GM18498 (cell line): Measurements from ENCODE around the gene DTL.
A peak's percentile ranks its signal among the peaks of the same experiment; 100 is the strongest.
"Not testable (repeated sequence)": the region's sequence is repeated elsewhere in the genome, so short reads cannot be mapped to it uniquely, and the experiment has no call there.

ENCODE experiments used
- ATAC-seq: cut with Tn5 transposase; IDR thresholded peaks from one replicate; pipeline ENCODE4 v1.9.1; 2021; ENCODE audit warnings: mild to moderate bottlenecking, moderate library complexity; ENCODE audit not compliant: unreplicated experiment

The DTL gene

GRCh38 chr1:212035123-212035834 lies at the start of gene DTL, which contains the start of gene INTS7:
DTL (plus strand) TSS chr1:212035748; CDS start chr1:212035891, 143 bp downstream.
INTS7 (minus strand) TSS chr1:212035557; CDS start chr1:212035437, 120 bp downstream.
- ATAC-seq, result peak; percentile 78

GRCh38 chr1:211986628-211987254 lies 48.8 kb upstream of the DTL start:
- ATAC-seq, result no peak

- no peak for ATAC-seq
Measured at GRCh38 chr1:211991695-211992094, 43.9 kb upstream of the DTL start.

- not testable (repeated sequence) for ATAC-seq
Measured at GRCh38 chr1:211997426-211997825, 38.1 kb upstream of the DTL start.

- no peak for ATAC-seq
Measured at GRCh38 chr1:212002536-212002935, 33.0 kb upstream of the DTL start.

- no peak for ATAC-seq
Measured at GRCh38 chr1:212004895-212005608, 30.5 kb upstream of the DTL start.

- no peak for ATAC-seq
Measured at GRCh38 chr1:212007178-212007577, 28.4 kb upstream of the DTL start.

- ATAC-seq, result no peak
Measured at GRCh38 chr1:212007886-212008285, 27.7 kb upstream of the DTL start.

GRCh38 chr1:212009561-212009960 lies 26.0 kb upstream of the DTL start:
- ATAC-seq, result no peak

- no peak for ATAC-seq
Measured at GRCh38 chr1:212010004-212010403, 25.5 kb upstream of the DTL start.

- peak; percentile 83 for ATAC-seq
Measured at GRCh38 chr1:212012034-212012740, 23.4 kb upstream of the DTL start.

- ATAC-seq, result no peak
Measured at GRCh38 chr1:212013672-212014071, 21.9 kb upstream of the DTL start.

- no peak for ATAC-seq
Measured at GRCh38 chr1:212020975-212021374, 14.6 kb upstream of the DTL start.

- no peak for ATAC-seq
Measured at GRCh38 chr1:212021563-212021962, 14.0 kb upstream of the DTL start.

GRCh38 chr1:212022908-212023307 lies 12.6 kb upstream of the DTL start:
- ATAC-seq, result not testable (repeated sequence)

GRCh38 chr1:212024469-212025149 lies 10.9 kb upstream of the DTL start:
- no peak for ATAC-seq

- not testable (repeated sequence) for ATAC-seq
Measured at GRCh38 chr1:212027727-212028126, 7.8 kb upstream of the DTL start.

- no peak for ATAC-seq
Measured at GRCh38 chr1:212030936-212031528, 4.5 kb upstream of the DTL start.

GRCh38 chr1:212034516-212035122 lies 929 bp upstream of the DTL start:
- ATAC-seq, result peak; percentile 0
